Activated B cell treated with CpG ODN at 0.5 μM for 24 hours (primary cell): ENCODE measurements around the gene TMEM150C. TPM values are rescaled to one million over a fixed set of nuclear protein-coding genes. Genes with fewer than 3 reads are reported as not detected.
A peak's percentile ranks its signal among the peaks of the same experiment; 100 is the strongest.

ENCODE experiments used
- ATAC-seq: fragments of 200-7000 bp; cut with Tn5 transposase; one replicate; pipeline ENCODE4 v1.10.0; 2021; ENCODE audit warnings: low read depth, mild to moderate bottlenecking, moderate library complexity
- CTCF ChIA-PET: fragments of 350-600 bp; sonication (Branson Sonifier 250); formaldehyde crosslinking; loops from one replicate; lab custom pipeline; 2021; ENCODE audit warnings: antibody characterized with exemption; lab: Charles Lee
- POLR2A ChIA-PET: fragments of 350-600 bp; sonication (Branson Sonifier 250); formaldehyde crosslinking; loops from one replicate; lab custom pipeline; 2021; ENCODE audit warnings: antibody characterized with exemption; lab: Charles Lee
- DNase-seq: peaks from one replicate; pipeline ENCODE4 v3.0.0; 2022
- H3K27ac Mint-ChIP-seq: one replicate; pipeline ENCODE4 v1.8.0; 2020; ENCODE audit warnings: mixed read lengths
- H3K27me3 Mint-ChIP-seq: one replicate; pipeline ENCODE4 v1.8.0; 2021; ENCODE audit warnings: mixed read lengths
- H3K36me3 Mint-ChIP-seq: one replicate; pipeline ENCODE4 v1.8.0; 2021; ENCODE audit warnings: low read depth, mixed read lengths
- H3K4me1 Mint-ChIP-seq: one replicate; pipeline ENCODE4 v1.8.0; 2021; ENCODE audit warnings: mixed read lengths
- H3K4me3 Mint-ChIP-seq: one replicate; pipeline ENCODE4 v1.8.0; 2020; ENCODE audit warnings: mild to moderate bottlenecking, mixed read lengths
- H3K9me3 Mint-ChIP-seq: one replicate; pipeline ENCODE4 v1.8.0; 2020; ENCODE audit warnings: mixed read lengths
- intact Hi-C: fragments of 100-400 bp; cut with micrococcal nuclease; formaldehyde crosslinking; loops from one replicate; pipeline ENCODE4 v1.15.1; 2024
- total RNA-seq: library from RNA; stranded (reverse); gene quantifications from 2 replicates; pipeline ENCODE4 v1.2.3, GENCODE V29; 2022
- TF ChIP-seq, protein P1 (sequence below): fragments of 200-600 bp; IDR thresholded peaks from one replicate; pipeline ENCODE4 v1.8.0; 2022; ENCODE audit warnings: antibody characterized with exemption, mild to moderate bottlenecking

TMEM150C gene
- total RNA-seq, 1 donor from 2014 or later = not detected

GRCh38 chr4:82569727-82570126 is 7.9 kb upstream of the TMEM150C start:
- TF ChIP-seq, protein P1, sequence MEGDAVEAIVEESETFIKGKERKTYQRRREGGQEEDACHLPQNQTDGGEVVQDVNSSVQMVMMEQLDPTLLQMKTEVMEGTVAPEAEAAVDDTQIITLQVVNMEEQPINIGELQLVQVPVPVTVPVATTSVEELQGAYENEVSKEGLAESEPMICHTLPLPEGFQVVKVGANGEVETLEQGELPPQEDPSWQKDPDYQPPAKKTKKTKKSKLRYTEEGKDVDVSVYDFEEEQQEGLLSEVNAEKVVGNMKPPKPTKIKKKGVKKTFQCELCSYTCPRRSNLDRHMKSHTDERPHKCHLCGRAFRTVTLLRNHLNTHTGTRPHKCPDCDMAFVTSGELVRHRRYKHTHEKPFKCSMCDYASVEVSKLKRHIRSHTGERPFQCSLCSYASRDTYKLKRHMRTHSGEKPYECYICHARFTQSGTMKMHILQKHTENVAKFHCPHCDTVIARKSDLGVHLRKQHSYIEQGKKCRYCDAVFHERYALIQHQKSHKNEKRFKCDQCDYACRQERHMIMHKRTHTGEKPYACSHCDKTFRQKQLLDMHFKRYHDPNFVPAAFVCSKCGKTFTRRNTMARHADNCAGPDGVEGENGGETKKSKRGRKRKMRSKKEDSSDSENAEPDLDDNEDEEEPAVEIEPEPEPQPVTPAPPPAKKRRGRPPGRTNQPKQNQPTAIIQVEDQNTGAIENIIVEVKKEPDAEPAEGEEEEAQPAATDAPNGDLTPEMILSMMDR = no peak

DNA sequence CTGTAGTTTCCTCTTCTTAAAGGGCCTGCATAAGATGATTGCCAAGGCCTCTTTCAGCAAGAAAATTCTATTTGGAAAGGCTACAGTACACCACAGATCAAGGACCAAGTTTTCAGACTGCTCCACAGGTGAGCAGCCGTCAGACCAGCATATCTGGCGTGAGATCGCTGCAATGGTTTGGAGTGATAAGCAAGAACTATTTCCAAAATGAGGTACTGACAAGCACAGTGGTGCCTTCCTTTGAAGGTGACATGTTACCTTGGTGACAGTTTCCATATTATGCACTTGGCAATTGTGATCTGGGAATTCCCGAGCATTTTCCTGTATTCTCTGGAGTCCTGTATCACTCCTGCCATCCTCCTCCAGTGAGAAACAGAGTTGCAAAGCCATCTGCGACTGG is 7.3 kb upstream of the TMEM150C start:
- intact Hi-C loops = no loop called here
- Mint-ChIP-seq H3K4me1 (no peaks in the 10 kb centered on the region), H3K27me3 (peaks cover 9% of the 10 kb centered on the region), H3K36me3 (no peaks in the 10 kb centered on the region), H3K9me3 (no peaks in the 10 kb centered on the region), H3K4me3 (no peak overlapping the region), H3K27ac (no peak overlapping the region)
- ChIA-PET POLR2A (no interaction called here), CTCF (no interaction called here)
- ATAC-seq (no peak), DNase-seq (no peak)
- TF ChIP-seq, protein P1 = no peak

More at GRCh38 chr4:82569727-82570126, 7.9 kb upstream of the TMEM150C start:
- intact Hi-C loops = no loop called here
- Mint-ChIP-seq H3K4me3 (no peak overlapping the region), H3K36me3 (no peaks in the 10 kb centered on the region), H3K4me1 (no peaks in the 10 kb centered on the region), H3K27ac (no peak overlapping the region), H3K9me3 (no peaks in the 10 kb centered on the region), H3K27me3 (peaks cover 9% of the 10 kb centered on the region)
- DNase-seq (no peak), ATAC-seq (no peak)
- ChIA-PET CTCF (no interaction called here), POLR2A (no interaction called here)

- peaks cover 2% of the 10 kb centered on the region for H3K4me1 Mint-ChIP-seq
- ATAC-seq (no peak), DNase-seq (no peak)
- intact Hi-C loops = no loop called here
- TF ChIP-seq, protein P1 = no peak
- no peak overlapping the region for H3K4me3 Mint-ChIP-seq
- H3K27ac Mint-ChIP-seq = no peak overlapping the region
- H3K9me3 Mint-ChIP-seq = no peaks in the 10 kb centered on the region
- ChIA-PET CTCF (no interaction called here), POLR2A (no interaction called here)
- peaks cover 23% of the 10 kb centered on the region for H3K27me3 Mint-ChIP-seq
- no peaks in the 10 kb centered on the region for H3K36me3 Mint-ChIP-seq
These were observed 5.7 kb upstream of the TMEM150C start for GRCh38 chr4:82567444-82567843.

GRCh38 chr4:82562564-82562854 is 721 bp upstream of the TMEM150C start:
- CTCF ChIA-PET = no interaction called here
- Mint-ChIP-seq H3K36me3 (no peaks in the 10 kb centered on the region), H3K9me3 (no peaks in the 10 kb centered on the region), H3K4me1 (peaks cover 12% of the 10 kb centered on the region), H3K27me3 (peaks cover 46% of the 10 kb centered on the region), H3K4me3 (peak overlapping the region; percentile 79), H3K27ac (no peak overlapping the region)
- POLR2A ChIA-PET = no interaction called here
- ATAC-seq (no peak), DNase-seq (no peak)
- intact Hi-C loops = no loop called here
- TF ChIP-seq, protein P1 = no peak

- no peak for DNase-seq
- H3K36me3 Mint-ChIP-seq = no peaks in the 10 kb centered on the region
- ChIA-PET POLR2A (no interaction called here), CTCF (no interaction called here)
- H3K9me3 Mint-ChIP-seq = no peaks in the 10 kb centered on the region
- ATAC-seq = no peak
- peaks cover 12% of the 10 kb centered on the region for H3K4me1 Mint-ChIP-seq
- intact Hi-C loops = no loop called here
- peaks cover 55% of the 10 kb centered on the region for H3K27me3 Mint-ChIP-seq
- no peak overlapping the region for H3K27ac Mint-ChIP-seq
- H3K4me3 Mint-ChIP-seq = peak overlapping the region; percentile 33
- TF ChIP-seq, protein P1 = no peak
These were observed 669 bp downstream of the TMEM150C start for GRCh38 chr4:82560853-82561785.
